ENCODE measurements around the gene NIPAL3. TPM values are rescaled to one million over a fixed set of nuclear protein-coding genes. Genes with fewer than 3 reads are reported as not detected.

The NIPAL3 gene
- total RNA-seq, 1 experiment from 2014 or later: 11.2 TPM

DNA sequence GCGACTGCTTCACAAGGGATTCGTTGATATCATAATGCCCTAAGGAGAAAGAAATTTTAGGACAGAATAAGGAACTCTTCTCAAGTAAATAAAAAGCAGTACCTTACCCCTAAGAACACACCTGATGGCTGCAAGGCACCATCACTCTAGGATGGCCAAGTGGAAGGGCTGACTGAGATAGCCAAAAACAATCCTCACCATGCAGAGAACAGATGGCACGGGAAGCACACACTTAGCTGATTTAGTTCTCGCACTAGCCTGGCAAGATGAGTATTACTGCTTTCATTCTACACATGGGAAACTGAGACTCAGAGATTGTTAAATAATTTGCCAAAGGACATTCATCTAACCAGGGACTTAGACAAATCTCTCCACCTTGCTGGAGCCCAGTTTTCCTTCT lies 45.8 kb upstream of the NIPAL3 start (continued):
- TF ChIP-seq, protein P1, sequence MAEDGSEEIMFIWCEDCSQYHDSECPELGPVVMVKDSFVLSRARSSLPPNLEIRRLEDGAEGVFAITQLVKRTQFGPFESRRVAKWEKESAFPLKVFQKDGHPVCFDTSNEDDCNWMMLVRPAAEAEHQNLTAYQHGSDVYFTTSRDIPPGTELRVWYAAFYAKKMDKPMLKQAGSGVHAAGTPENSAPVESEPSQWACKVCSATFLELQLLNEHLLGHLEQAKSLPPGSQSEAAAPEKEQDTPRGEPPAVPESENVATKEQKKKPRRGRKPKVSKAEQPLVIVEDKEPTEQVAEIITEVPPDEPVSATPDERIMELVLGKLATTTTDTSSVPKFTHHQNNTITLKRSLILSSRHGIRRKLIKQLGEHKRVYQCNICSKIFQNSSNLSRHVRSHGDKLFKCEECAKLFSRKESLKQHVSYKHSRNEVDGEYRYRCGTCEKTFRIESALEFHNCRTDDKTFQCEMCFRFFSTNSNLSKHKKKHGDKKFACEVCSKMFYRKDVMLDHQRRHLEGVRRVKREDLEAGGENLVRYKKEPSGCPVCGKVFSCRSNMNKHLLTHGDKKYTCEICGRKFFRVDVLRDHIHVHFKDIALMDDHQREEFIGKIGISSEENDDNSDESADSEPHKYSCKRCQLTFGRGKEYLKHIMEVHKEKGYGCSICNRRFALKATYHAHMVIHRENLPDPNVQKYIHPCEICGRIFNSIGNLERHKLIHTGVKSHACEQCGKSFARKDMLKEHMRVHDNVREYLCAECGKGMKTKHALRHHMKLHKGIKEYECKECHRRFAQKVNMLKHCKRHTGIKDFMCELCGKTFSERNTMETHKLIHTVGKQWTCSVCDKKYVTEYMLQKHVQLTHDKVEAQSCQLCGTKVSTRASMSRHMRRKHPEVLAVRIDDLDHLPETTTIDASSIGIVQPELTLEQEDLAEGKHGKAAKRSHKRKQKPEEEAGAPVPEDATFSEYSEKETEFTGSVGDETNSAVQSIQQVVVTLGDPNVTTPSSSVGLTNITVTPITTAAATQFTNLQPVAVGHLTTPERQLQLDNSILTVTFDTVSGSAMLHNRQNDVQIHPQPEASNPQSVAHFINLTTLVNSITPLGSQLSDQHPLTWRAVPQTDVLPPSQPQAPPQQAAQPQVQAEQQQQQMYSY (CRISPR knock-in tag; IDR thresholded peaks at IDR 0.05): no peak
- TF ChIP-seq ZNF121 (CRISPR knock-in tag; IDR thresholded peaks at IDR 0.05): no peak
- TF ChIP-seq, protein P2, sequence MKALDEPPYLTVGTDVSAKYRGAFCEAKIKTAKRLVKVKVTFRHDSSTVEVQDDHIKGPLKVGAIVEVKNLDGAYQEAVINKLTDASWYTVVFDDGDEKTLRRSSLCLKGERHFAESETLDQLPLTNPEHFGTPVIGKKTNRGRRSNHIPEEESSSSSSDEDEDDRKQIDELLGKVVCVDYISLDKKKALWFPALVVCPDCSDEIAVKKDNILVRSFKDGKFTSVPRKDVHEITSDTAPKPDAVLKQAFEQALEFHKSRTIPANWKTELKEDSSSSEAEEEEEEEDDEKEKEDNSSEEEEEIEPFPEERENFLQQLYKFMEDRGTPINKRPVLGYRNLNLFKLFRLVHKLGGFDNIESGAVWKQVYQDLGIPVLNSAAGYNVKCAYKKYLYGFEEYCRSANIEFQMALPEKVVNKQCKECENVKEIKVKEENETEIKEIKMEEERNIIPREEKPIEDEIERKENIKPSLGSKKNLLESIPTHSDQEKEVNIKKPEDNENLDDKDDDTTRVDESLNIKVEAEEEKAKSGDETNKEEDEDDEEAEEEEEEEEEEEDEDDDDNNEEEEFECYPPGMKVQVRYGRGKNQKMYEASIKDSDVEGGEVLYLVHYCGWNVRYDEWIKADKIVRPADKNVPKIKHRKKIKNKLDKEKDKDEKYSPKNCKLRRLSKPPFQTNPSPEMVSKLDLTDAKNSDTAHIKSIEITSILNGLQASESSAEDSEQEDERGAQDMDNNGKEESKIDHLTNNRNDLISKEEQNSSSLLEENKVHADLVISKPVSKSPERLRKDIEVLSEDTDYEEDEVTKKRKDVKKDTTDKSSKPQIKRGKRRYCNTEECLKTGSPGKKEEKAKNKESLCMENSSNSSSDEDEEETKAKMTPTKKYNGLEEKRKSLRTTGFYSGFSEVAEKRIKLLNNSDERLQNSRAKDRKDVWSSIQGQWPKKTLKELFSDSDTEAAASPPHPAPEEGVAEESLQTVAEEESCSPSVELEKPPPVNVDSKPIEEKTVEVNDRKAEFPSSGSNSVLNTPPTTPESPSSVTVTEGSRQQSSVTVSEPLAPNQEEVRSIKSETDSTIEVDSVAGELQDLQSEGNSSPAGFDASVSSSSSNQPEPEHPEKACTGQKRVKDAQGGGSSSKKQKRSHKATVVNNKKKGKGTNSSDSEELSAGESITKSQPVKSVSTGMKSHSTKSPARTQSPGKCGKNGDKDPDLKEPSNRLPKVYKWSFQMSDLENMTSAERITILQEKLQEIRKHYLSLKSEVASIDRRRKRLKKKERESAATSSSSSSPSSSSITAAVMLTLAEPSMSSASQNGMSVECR (CRISPR knock-in tag; IDR thresholded peaks at IDR 0.05; ENCODE audit: borderline replicate concordance): no peak
- TF ChIP-seq ZNF671 (CRISPR knock-in tag; IDR thresholded peaks at IDR 0.05): no peak
- no peak for TF ChIP-seq GRHL2 (CRISPR knock-in tag; IDR thresholded peaks at IDR 0.05; ENCODE audit: insufficient replicate concordance, severe bottlenecking)
- TF ChIP-seq ZBTB21 (CRISPR knock-in tag; IDR thresholded peaks at IDR 0.05; ENCODE audit: borderline replicate concordance): no peak
- TF ChIP-seq ESRRA (CRISPR knock-in tag; IDR thresholded peaks at IDR 0.05; ENCODE audit: borderline replicate concordance): no peak
- TF ChIP-seq FOXP4 (CRISPR knock-in tag; IDR thresholded peaks at IDR 0.05): no peak

DNA sequence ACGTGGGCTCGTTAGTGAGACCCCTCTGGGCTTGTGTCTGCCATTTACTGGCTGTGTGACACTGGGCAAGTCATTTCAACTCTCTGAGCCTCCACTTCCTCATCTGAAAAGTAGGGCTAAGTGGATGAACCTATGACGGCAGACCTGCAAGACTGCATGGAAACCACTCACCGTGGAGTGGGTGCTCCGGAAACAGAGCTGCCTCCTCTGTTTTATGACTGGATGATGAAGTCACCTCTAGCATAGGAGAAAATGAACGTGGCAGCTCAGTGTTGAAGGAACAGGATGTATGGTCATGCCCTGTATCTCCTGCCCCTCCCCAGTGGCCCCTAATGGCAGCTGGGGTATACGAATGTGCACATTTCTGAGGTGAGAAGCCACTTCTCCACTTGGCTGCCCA lies 42.6 kb upstream of the NIPAL3 start:
- Mint-ChIP-seq H3K36me3 (no peaks in the 10 kb centered on the region), H3K27me3 (ENCODE audit: low read depth) (no peaks in the 10 kb centered on the region), H3K4me1 (peaks cover 24% of the 10 kb centered on the region), H3K4me3 (no peak overlapping the region), H3K9me3 (no peaks in the 10 kb centered on the region), H3K27ac (no peak overlapping the region)
- ATAC-seq (no peak), DNase-seq (ENCODE audit: low spot score) (no peak)
- ChIA-PET CTCF (interaction anchor here (0.7 to 1.9 kb wide), 3 partner anchors 18 to 174 kb away, joined by 3 to 12 read pairs (median 3); no protein-coding TSS in a partner anchor), POLR2A (no interaction called here)
- TF ChIP-seq JUN (CRISPR knock-in tag; IDR thresholded peaks at IDR 0.05): no peak
- no peak for TF ChIP-seq E2F4 (CRISPR knock-in tag; IDR thresholded peaks at IDR 0.05; ENCODE audit: borderline replicate concordance, low read depth)
- TF ChIP-seq ATF6 (CRISPR knock-in tag; IDR thresholded peaks at IDR 0.05): no peak
- no peak for TF ChIP-seq CREM (CRISPR knock-in tag; IDR thresholded peaks at IDR 0.05)
- TF ChIP-seq, protein P3, sequence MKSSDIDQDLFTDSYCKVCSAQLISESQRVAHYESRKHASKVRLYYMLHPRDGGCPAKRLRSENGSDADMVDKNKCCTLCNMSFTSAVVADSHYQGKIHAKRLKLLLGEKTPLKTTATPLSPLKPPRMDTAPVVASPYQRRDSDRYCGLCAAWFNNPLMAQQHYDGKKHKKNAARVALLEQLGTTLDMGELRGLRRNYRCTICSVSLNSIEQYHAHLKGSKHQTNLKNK (CRISPR knock-in tag; IDR thresholded peaks at IDR 0.05): no peak
- TF ChIP-seq, protein P4, sequence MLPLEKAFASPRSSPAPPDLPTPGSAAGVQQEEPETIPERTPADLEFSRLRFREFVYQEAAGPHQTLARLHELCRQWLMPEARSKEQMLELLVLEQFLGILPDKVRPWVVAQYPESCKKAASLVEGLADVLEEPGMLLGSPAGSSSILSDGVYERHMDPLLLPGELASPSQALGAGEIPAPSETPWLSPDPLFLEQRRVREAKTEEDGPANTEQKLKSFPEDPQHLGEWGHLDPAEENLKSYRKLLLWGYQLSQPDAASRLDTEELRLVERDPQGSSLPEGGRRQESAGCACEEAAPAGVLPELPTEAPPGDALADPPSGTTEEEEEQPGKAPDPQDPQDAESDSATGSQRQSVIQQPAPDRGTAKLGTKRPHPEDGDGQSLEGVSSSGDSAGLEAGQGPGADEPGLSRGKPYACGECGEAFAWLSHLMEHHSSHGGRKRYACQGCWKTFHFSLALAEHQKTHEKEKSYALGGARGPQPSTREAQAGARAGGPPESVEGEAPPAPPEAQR (CRISPR knock-in tag; IDR thresholded peaks at IDR 0.05): no peak
- no peak for TF ChIP-seq NR1H2 (CRISPR knock-in tag; IDR thresholded peaks at IDR 0.05)
- TF ChIP-seq FOXP1 (CRISPR knock-in tag; IDR thresholded peaks at IDR 0.05; ENCODE audit: borderline replicate concordance): no peak
- TF ChIP-seq, protein P5, sequence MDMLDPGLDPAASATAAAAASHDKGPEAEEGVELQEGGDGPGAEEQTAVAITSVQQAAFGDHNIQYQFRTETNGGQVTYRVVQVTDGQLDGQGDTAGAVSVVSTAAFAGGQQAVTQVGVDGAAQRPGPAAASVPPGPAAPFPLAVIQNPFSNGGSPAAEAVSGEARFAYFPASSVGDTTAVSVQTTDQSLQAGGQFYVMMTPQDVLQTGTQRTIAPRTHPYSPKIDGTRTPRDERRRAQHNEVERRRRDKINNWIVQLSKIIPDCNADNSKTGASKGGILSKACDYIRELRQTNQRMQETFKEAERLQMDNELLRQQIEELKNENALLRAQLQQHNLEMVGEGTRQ (CRISPR knock-in tag; IDR thresholded peaks at IDR 0.05): no peak
